Urothelium cell line (cell line): ENCODE measurements around the gene LRRC59.
A peak's percentile ranks its signal among the peaks of the same experiment; 100 is the strongest.

ENCODE experiments used
- DNase-seq: peaks from one replicate; pipeline ENCODE4 v3.0.0; 2011; ENCODE audit warnings: low spot score, mixed read lengths
- FAIRE-seq: peaks from 2 replicates; lab custom pipeline; 2011; peaks lifted over from hg19 to GRCh38; lab: Jason Lieb, UNC

Gene LRRC59

GRCh38 chr17:50363217-50364060 lies 33.9 kb downstream of the LRRC59 start:
- no peak for FAIRE-seq

GRCh38 chr17:50362661-50363060 lies 34.7 kb downstream of the LRRC59 start:
- FAIRE-seq (no peak), DNase-seq (no peak)

More at GRCh38 chr17:50363217-50364060, 33.9 kb downstream of the LRRC59 start:
- no peak for DNase-seq

- DNase-seq (peak; percentile 77), FAIRE-seq (peak; percentile 35)
Measured at GRCh38 chr17:50361561-50362480, 35.5 kb downstream of the LRRC59 start.

- DNase-seq (no peak), FAIRE-seq (no peak)
Measured at GRCh38 chr17:50360486-50361115, 36.7 kb downstream of the LRRC59 start.

GRCh38 chr17:50359998-50360461 lies 37.3 kb downstream of the LRRC59 start:
- no peak for FAIRE-seq
- DNase-seq: no peak

GRCh38 chr17:50359005-50359699 lies 38.2 kb downstream of the LRRC59 start:
- no peak for FAIRE-seq
- DNase-seq: no peak

GRCh38 chr17:50358177-50358576 lies 39.1 kb downstream of the LRRC59 start:
- DNase-seq (no peak), FAIRE-seq (no peak)

GRCh38 chr17:50356892-50357510 lies 40.3 kb downstream of the LRRC59 start:
- no peak for FAIRE-seq
- DNase-seq: no peak

- no peak for FAIRE-seq
- DNase-seq: no peak
Measured at GRCh38 chr17:50356418-50356817, 40.9 kb downstream of the LRRC59 start.

GRCh38 chr17:50355701-50356341 lies 41.5 kb downstream of the LRRC59 start:
- no peak for DNase-seq
- no peak for FAIRE-seq

GRCh38 chr17:50355336-50355700 lies 42.0 kb downstream of the LRRC59 start:
- DNase-seq (no peak), FAIRE-seq (no peak)

GRCh38 chr17:50354776-50355175 lies 42.5 kb downstream of the LRRC59 start:
- peak; percentile 27 for FAIRE-seq

GRCh38 chr17:50354198-50354597 lies 43.1 kb downstream of the LRRC59 start:
- FAIRE-seq: no peak

More at GRCh38 chr17:50354776-50355175, 42.5 kb downstream of the LRRC59 start:
- DNase-seq: no peak

GRCh38 chr17:50353600-50354195 lies 43.6 kb downstream of the LRRC59 start:
- DNase-seq: no peak
- FAIRE-seq: no peak

More at GRCh38 chr17:50354198-50354597, 43.1 kb downstream of the LRRC59 start:
- no peak for DNase-seq

- FAIRE-seq (no peak), DNase-seq (no peak)
Measured at GRCh38 chr17:50352693-50353599, 44.4 kb downstream of the LRRC59 start.

- FAIRE-seq: no peak
- no peak for DNase-seq
Measured at GRCh38 chr17:50352072-50352692, 45.1 kb downstream of the LRRC59 start.

- no peak for FAIRE-seq
Measured at GRCh38 chr17:50350733-50351132, 46.6 kb downstream of the LRRC59 start.

GRCh38 chr17:50349243-50349600 lies 48.1 kb downstream of the LRRC59 start:
- FAIRE-seq (no peak), DNase-seq (no peak)

More at GRCh38 chr17:50350733-50351132, 46.6 kb downstream of the LRRC59 start:
- no peak for DNase-seq
